A549 (cell line): ENCODE measurements around the gene SH3RF3.

Experiments
- CBX2 ChIP-seq: fragments of 200-600 bp; sonication (generic); IDR thresholded peaks from 2 replicates; pipeline ENCODE4 v1.6.1; 2016; ENCODE audit warnings: low read depth, mild to moderate bottlenecking, borderline replicate concordance
- HOXB5 ChIP-seq: fragments of 250-450 bp; sonication (Bioruptor Pico); IDR thresholded peaks from 2 replicates; pipeline ENCODE4 v1.5.0; 2020; ENCODE audit warnings: mild to moderate bottlenecking, moderate library complexity
- NR3C1 ChIP-seq: fragments of >200 bp; sonication (Bioruptor Twin); formaldehyde crosslinking; IDR thresholded peaks from 3 replicates; pipeline ENCODE4 v1.6.1; 2017
- POLR2A ChIP-seq: IDR thresholded peaks from 2 replicates; pipeline ENCODE4 v1.6.1; 2012; ENCODE audit warnings: mild to moderate bottlenecking, low read length
- RAD21 ChIP-seq, 2 experiments: fragments of >200 bp in 1 of 2; sonication (Bioruptor Twin) in 1 of 2; formaldehyde crosslinking in 1 of 2; IDR thresholded peaks in 1 of 2; conservative IDR thresholded peaks in 1 of 2; 2 replicates in 1 of 2; 3 replicates in 1 of 2; pipeline ENCODE4 v1.6.1; 2012 to 2018; ENCODE audit warnings: inconsistent platforms in 1 of 2
- TF ChIP-seq, protein P1 (sequence below): fragments of >200 bp; sonication (Bioruptor Twin); formaldehyde crosslinking; IDR thresholded peaks from 3 replicates; pipeline ENCODE4 v1.5.1; 2016

DNA sequence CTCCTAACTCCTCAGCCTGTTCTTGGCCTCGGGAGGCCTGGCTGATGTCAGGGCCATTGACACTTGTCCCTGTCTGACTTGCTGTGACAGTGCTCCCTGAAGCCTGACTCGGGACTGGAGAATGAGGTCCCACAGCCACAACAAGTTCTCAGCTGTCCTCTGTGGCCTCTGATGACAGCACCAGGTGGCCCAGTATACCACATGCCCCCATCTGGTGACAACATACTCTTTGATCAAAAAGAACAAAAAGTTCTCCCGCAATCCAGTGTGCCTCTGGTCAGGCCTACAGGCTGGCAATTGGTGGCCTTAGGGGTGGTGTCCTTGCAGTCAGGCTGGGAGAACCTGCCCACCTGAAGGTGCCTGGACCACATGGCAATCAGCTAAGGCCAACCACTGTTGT, 382.2 kb downstream of the SH3RF3 start:
- TF ChIP-seq, protein P1, sequence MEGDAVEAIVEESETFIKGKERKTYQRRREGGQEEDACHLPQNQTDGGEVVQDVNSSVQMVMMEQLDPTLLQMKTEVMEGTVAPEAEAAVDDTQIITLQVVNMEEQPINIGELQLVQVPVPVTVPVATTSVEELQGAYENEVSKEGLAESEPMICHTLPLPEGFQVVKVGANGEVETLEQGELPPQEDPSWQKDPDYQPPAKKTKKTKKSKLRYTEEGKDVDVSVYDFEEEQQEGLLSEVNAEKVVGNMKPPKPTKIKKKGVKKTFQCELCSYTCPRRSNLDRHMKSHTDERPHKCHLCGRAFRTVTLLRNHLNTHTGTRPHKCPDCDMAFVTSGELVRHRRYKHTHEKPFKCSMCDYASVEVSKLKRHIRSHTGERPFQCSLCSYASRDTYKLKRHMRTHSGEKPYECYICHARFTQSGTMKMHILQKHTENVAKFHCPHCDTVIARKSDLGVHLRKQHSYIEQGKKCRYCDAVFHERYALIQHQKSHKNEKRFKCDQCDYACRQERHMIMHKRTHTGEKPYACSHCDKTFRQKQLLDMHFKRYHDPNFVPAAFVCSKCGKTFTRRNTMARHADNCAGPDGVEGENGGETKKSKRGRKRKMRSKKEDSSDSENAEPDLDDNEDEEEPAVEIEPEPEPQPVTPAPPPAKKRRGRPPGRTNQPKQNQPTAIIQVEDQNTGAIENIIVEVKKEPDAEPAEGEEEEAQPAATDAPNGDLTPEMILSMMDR: no peak
- no peak for TF ChIP-seq HOXB5 (CRISPR knock-in tag)
- no peak for TF ChIP-seq CBX2
- no peak for TF ChIP-seq RAD21 (conservative IDR thresholded peaks at IDR 0.05 in 1 of 2, IDR thresholded peaks at IDR 0.05 in 1 of 2)
- no peak for TF ChIP-seq POLR2A
- TF ChIP-seq NR3C1: no peak
